ENCODE data around the gene CEACAM16.
"Not testable (repeated sequence)": the region's sequence is repeated elsewhere in the genome, so short reads cannot be mapped to it uniquely, and the experiment has no call there.

The CEACAM16 gene

GRCh38 chr19:44712864-44713515 is 14.0 kb downstream of the CEACAM16 start:
- TF ChIP-seq CTCF (IDR thresholded peaks at IDR 0.05; ENCODE audit: low read depth, low read length) = no peak
- no peak for DNase-seq (ENCODE audit: extremely low read depth, low read depth)

- no peak for DNase-seq (ENCODE audit: extremely low read depth, low read depth)
- TF ChIP-seq CTCF (IDR thresholded peaks at IDR 0.05; ENCODE audit: low read depth, low read length) = no peak
Measured at GRCh38 chr19:44714597-44715169, 15.7 kb downstream of the CEACAM16 start.

GRCh38 chr19:44717603-44718002 is 18.7 kb downstream of the CEACAM16 start:
- no peak for TF ChIP-seq CTCF (IDR thresholded peaks at IDR 0.05; ENCODE audit: low read depth, low read length)
- DNase-seq (ENCODE audit: extremely low read depth, low read depth) = no peak

- no peak for DNase-seq (ENCODE audit: extremely low read depth, low read depth)
Measured at GRCh38 chr19:44718441-44719261, 19.7 kb downstream of the CEACAM16 start.

GRCh38 chr19:44719262-44719701 is 20.3 kb downstream of the CEACAM16 start:
- DNase-seq (ENCODE audit: extremely low read depth, low read depth) = no peak
- TF ChIP-seq CTCF (IDR thresholded peaks at IDR 0.05; ENCODE audit: low read depth, low read length) = no peak

More at GRCh38 chr19:44718441-44719261, 19.7 kb downstream of the CEACAM16 start:
- no peak for TF ChIP-seq CTCF (IDR thresholded peaks at IDR 0.05; ENCODE audit: low read depth, low read length)

GRCh38 chr19:44720396-44720795 is 21.4 kb downstream of the CEACAM16 start:
- DNase-seq (ENCODE audit: extremely low read depth, low read depth) = not testable (repeated sequence)

GRCh38 chr19:44720945-44721344 is 22.0 kb downstream of the CEACAM16 start:
- DNase-seq (ENCODE audit: extremely low read depth, low read depth) = no peak

GRCh38 chr19:44721369-44721768 is 22.4 kb downstream of the CEACAM16 start:
- not testable (repeated sequence) for DNase-seq (ENCODE audit: extremely low read depth, low read depth)

More at GRCh38 chr19:44720945-44721344, 22.0 kb downstream of the CEACAM16 start:
- TF ChIP-seq CTCF (IDR thresholded peaks at IDR 0.05; ENCODE audit: low read depth, low read length) = no peak

All from AG09319 (cell line).